GM13977 (cell line): ENCODE data around the gene ISLR2.
"Not testable (repeated sequence)": the region's sequence is repeated elsewhere in the genome, so short reads cannot be mapped to it uniquely, and the experiment has no call there.

ENCODE experiments used
- DNase-seq: peaks from one replicate; pipeline ENCODE4 v3.0.0; 2012; ENCODE audit warnings: low spot score
- CTCF ChIP-seq: IDR thresholded peaks from 2 replicates; pipeline ENCODE4 v1.5.1; 2012; ENCODE audit warnings: mild to moderate bottlenecking, control low read depth; ENCODE audit not compliant: insufficient read depth; ENCODE audit errors: extremely low read depth, missing control alignments
- in situ Hi-C: fragments of 300-500 bp; cut with MboI; formaldehyde crosslinking; loops from one replicate; pipeline ENCODE4 v1.12.0; 2022; ENCODE audit warnings: low sequenced_read_pairs, low pct_unique_long_range_greater_than_20kb, mixed read lengths, inconsistent platforms; ENCODE audit not compliant: unreplicated experiment

ISLR2 gene

GRCh38 chr15:74158855-74159650, 28.7 kb downstream of the ISLR2 start:
- TF ChIP-seq CTCF = no peak
- in situ Hi-C loops = no loop called here
- peak; percentile 70 for DNase-seq

- in situ Hi-C loops = no loop called here
- TF ChIP-seq CTCF = no peak
- no peak for DNase-seq
Measured at GRCh38 chr15:74159773-74160172, 29.4 kb downstream of the ISLR2 start.

- DNase-seq, in situ Hi-C loops: not testable (repeated sequence)
Measured at GRCh38 chr15:74160390-74160789, 30.0 kb downstream of the ISLR2 start.

- in situ Hi-C loops, DNase-seq: not testable (repeated sequence)
Measured at GRCh38 chr15:74162195-74162536, 31.8 kb downstream of the ISLR2 start.

GRCh38 chr15:74165461-74165860, 35.1 kb downstream of the ISLR2 start:
- in situ Hi-C loops = no loop called here
- no peak for DNase-seq
- no peak for TF ChIP-seq CTCF

GRCh38 chr15:74167891-74168331, 37.5 kb downstream of the ISLR2 start:
- in situ Hi-C loops = no loop called here
- TF ChIP-seq CTCF = no peak
- DNase-seq = peak; percentile 9

- in situ Hi-C loops = no loop called here
- no peak for DNase-seq
- TF ChIP-seq CTCF = no peak
Measured at GRCh38 chr15:74168711-74169126, 38.3 kb downstream of the ISLR2 start.
